ENCODE results near the gene CUX1.

DNA sequence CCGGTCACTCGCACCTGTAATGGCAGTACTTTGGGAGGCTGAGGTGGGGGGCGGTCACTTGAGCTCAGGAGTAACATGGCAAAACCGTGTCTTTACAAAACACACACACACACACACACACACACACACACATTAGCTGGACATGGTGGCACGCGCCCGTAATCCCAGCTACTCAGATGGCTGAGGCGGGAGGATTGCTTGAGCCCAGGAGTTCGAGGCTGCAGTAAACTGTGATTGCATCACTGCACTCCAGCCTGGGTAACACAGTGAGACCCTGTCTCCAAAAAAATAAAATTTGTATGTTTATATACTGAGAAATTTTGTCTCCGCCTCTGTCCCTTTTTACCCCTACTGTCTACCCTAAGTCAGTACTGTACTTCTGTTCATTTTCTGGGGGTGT lies 86.6 kb downstream of the CUX1 start:
- TF ChIP-seq, protein P1, sequence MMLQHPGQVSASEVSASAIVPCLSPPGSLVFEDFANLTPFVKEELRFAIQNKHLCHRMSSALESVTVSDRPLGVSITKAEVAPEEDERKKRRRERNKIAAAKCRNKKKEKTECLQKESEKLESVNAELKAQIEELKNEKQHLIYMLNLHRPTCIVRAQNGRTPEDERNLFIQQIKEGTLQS (IDR thresholded peaks at IDR 0.05; ENCODE audit: borderline replicate concordance, extremely low read depth, low read depth, low read length), result no peak
- no peak for TF ChIP-seq POLR2AphosphoS5 (IDR thresholded peaks at IDR 0.05; ENCODE audit: low read length)
- no peak for TF ChIP-seq CTCF (IDR thresholded peaks at IDR 0.05 in 2 of 3, conservative IDR thresholded peaks at IDR 0.05 in 1 of 3; ENCODE audit: control insufficient read depth in 2 of 3, extremely low read depth in 1 of 3, insufficient read depth in 1 of 3, low read depth in 3 of 3, low read length in 3 of 3)
- TF ChIP-seq SMC3 (IDR thresholded peaks at IDR 0.05; ENCODE audit: borderline replicate concordance, low read length), result no peak
- TF ChIP-seq TAF1 (IDR thresholded peaks at IDR 0.05; ENCODE audit: borderline replicate concordance, low read depth, low read length), result no peak
- no peak for TF ChIP-seq USF2 (IDR thresholded peaks at IDR 0.05; ENCODE audit: borderline replicate concordance, low read depth, low read length)
- no peak for TF ChIP-seq MYC (IDR thresholded peaks at IDR 0.05; ENCODE audit: insufficient read depth, insufficient read length, insufficient replicate concordance, low read length, severe bottlenecking)
- TF ChIP-seq POLR2A (IDR thresholded peaks at IDR 0.05; ENCODE audit: low read depth, low read length), result no peak
- no peak for TF ChIP-seq ELK1 (IDR thresholded peaks at IDR 0.05; ENCODE audit: low read depth, low read length)
- TF ChIP-seq, protein P2, sequence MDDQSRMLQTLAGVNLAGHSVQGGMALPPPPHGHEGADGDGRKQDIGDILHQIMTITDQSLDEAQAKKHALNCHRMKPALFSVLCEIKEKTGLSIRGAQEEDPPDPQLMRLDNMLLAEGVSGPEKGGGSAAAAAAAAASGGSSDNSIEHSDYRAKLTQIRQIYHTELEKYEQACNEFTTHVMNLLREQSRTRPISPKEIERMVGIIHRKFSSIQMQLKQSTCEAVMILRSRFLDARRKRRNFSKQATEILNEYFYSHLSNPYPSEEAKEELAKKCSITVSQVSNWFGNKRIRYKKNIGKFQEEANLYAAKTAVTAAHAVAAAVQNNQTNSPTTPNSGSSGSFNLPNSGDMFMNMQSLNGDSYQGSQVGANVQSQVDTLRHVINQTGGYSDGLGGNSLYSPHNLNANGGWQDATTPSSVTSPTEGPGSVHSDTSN (IDR thresholded peaks at IDR 0.05; ENCODE audit: insufficient replicate concordance, low read depth, low read length), result no peak
- no peak for TF ChIP-seq SUZ12 (IDR thresholded peaks at IDR 0.05; ENCODE audit: unreplicated experiment)
- TF ChIP-seq REST (IDR thresholded peaks at IDR 0.05; ENCODE audit: low read depth, low read length), result no peak
- no peak for TF ChIP-seq BCLAF1 (IDR thresholded peaks at IDR 0.05)
- no peak for TF ChIP-seq CHD2 (IDR thresholded peaks at IDR 0.05; ENCODE audit: borderline replicate concordance, low read depth, low read length)
